Activated CD4-positive, alpha-beta T cell treated with anti-CD3 and anti-CD28 coated beads for 36 hours (primary cell): ENCODE data around the gene LRFN3. TPM values are rescaled to one million over a fixed set of nuclear protein-coding genes. Genes with fewer than 3 reads are reported as not detected.
"Not testable (repeated sequence)": the region's sequence is repeated elsewhere in the genome, so short reads cannot be mapped to it uniquely, and the experiment has no call there.

Experiments used
- ATAC-seq: fragments of 200-7000 bp; cut with Tn5 transposase; one replicate; pipeline ENCODE4 v1.10.0; 2021; ENCODE audit warnings: mild to moderate bottlenecking, moderate library complexity
- CTCF ChIA-PET: fragments of 350-600 bp; sonication (Branson Sonifier 250); formaldehyde crosslinking; loops from one replicate; lab custom pipeline; 2021; ENCODE audit warnings: antibody characterized with exemption; lab: Charles Lee
- POLR2A ChIA-PET: fragments of 350-600 bp; sonication (Branson Sonifier 250); formaldehyde crosslinking; loops from one replicate; lab custom pipeline; 2021; ENCODE audit warnings: antibody characterized with exemption, inconsistent platforms; lab: Charles Lee
- DNase-seq: peaks from one replicate; pipeline ENCODE4 v3.0.0-alpha.2; 2020
- H3K27ac Mint-ChIP-seq: one replicate; pipeline ENCODE4 v1.8.0; 2021; ENCODE audit warnings: mixed read lengths
- H3K27me3 Mint-ChIP-seq: one replicate; pipeline ENCODE4 v1.8.0; 2021; ENCODE audit warnings: mixed read lengths
- H3K36me3 Mint-ChIP-seq: one replicate; pipeline ENCODE4 v1.8.0; 2021; ENCODE audit warnings: low read depth, mixed read lengths
- H3K4me1 Mint-ChIP-seq: one replicate; pipeline ENCODE4 v1.8.0; 2021; ENCODE audit warnings: mixed read lengths
- H3K4me3 Mint-ChIP-seq: one replicate; pipeline ENCODE4 v1.8.0; 2021; ENCODE audit warnings: mild to moderate bottlenecking, moderate library complexity, mixed read lengths
- H3K9me3 Mint-ChIP-seq: one replicate; pipeline ENCODE4 v1.8.0; 2021; ENCODE audit warnings: low read depth, mixed read lengths
- intact Hi-C, 2 experiments: fragments of 100-400 bp; cut with DNase I in 1 of 2; cut with micrococcal nuclease in 1 of 2; formaldehyde crosslinking; loops; one replicate each; pipeline versions ENCODE4 v1.14.2 to v1.15.1; 2022 to 2024; cut with DNase I, micrococcal nuclease
- total RNA-seq, 2 experiments: library from RNA; stranded (reverse); gene quantifications; one replicate each; pipeline ENCODE4 v1.2.3, GENCODE V29; 2021

Gene LRFN3
- total RNA-seq, 2 experiments from 2014 or later: 7.8 to 8.3 TPM

DNA sequence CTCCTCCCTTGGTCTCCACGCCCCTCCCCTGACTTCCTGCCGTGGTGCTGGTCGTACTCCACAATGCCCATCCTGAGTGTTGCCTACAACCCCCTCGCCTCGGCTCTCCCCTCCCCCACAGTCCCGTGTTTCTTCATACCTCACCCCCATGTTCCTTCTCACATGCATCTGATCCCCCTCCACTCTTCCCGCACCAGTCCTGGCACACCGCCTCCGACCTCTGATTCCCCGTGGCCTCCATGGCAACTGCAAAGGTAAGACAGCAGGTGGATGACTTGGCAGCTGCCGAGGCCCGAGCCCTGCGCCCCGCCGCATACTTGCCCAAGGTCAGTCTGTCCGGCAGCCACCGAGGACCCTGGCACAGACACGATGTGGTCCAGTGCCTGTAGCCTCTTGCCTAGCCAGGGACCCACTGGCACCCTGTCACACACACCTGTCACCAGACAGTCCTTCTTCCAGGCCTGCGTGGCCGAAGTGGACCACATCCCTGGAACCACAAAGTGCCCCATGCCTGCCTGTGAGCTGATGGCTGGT is 42.7 kb downstream of the LRFN3 start:
- H3K4me1 Mint-ChIP-seq: no peaks in the 10 kb centered on the region
- H3K36me3 Mint-ChIP-seq: no peaks in the 10 kb centered on the region
- ChIA-PET CTCF (interaction anchor here (0.6 kb wide), 1 partner anchor 837 kb away, joined by 3 read pairs; no protein-coding TSS in a partner anchor), POLR2A (no interaction called here)
- H3K27me3 Mint-ChIP-seq: peaks cover 28% of the 10 kb centered on the region
- ATAC-seq (no peak), DNase-seq (no peak)
- H3K9me3 Mint-ChIP-seq: no peaks in the 10 kb centered on the region
- intact Hi-C loops: no loop called here
- no peak overlapping the region for H3K4me3 Mint-ChIP-seq
- no peak overlapping the region for H3K27ac Mint-ChIP-seq

DNA sequence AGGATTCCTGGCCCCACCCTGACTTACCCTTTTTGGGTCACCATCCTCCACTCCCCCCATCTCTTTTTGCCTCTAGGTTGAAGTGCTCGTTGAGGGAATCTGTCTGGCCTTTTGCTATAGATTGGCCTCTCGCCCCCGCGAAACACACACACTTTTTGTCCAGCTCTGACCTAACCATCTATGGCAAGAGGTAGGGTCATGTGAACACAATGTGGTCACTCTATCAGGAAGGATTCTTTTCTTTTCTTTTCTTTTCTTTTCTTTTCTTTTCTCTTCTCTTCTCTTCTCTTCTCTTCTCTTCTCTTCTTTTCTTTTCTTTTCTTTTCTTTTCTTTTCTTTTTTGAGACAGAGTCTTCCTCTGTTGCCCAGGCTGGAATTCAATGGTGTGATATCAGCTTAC is 44.8 kb downstream of the LRFN3 start:
- H3K36me3 Mint-ChIP-seq, H3K27ac Mint-ChIP-seq, intact Hi-C loops, H3K4me3 Mint-ChIP-seq, POLR2A ChIA-PET, DNase-seq, ATAC-seq, H3K9me3 Mint-ChIP-seq, H3K4me1 Mint-ChIP-seq: not testable (repeated sequence)
- CTCF ChIA-PET: interaction anchor here (1.0 kb wide), 1 partner anchor 80 kb away, joined by 4 read pairs; no protein-coding TSS in a partner anchor
- H3K27me3 Mint-ChIP-seq: peaks cover 42% of the 10 kb centered on the region

DNA sequence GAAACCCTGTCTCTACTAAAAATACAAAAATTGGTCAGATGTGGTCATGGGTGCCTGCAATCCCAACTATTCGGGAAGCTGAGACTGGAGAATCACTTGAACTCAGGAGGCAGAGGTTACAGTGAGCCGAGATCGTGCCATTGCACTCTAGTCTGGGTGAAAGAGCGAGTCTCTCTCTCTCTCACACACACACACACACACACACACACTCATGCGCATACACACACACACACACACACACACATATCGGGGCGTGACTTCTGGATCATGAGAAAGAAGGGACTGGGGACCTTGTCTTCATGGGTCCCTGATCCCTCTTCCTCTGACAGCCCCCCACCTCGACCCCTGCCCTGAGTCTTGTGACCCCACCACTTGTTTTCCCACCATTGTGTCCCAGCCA is 47.0 kb downstream of the LRFN3 start:
- ChIA-PET POLR2A (interaction anchor here (0.6 kb wide), 1 partner anchor 131 kb away, joined by 4 read pairs; the partner anchor contains the start of gene POLR2I), CTCF (no interaction called here)
- H3K9me3 Mint-ChIP-seq: no peaks in the 10 kb centered on the region
- H3K27me3 Mint-ChIP-seq: peaks cover 48% of the 10 kb centered on the region
- no peak overlapping the region for H3K27ac Mint-ChIP-seq
- no peak overlapping the region for H3K4me3 Mint-ChIP-seq
- intact Hi-C loops: no loop called here
- peaks cover 5% of the 10 kb centered on the region for H3K4me1 Mint-ChIP-seq
- no peaks in the 10 kb centered on the region for H3K36me3 Mint-ChIP-seq
- DNase-seq (no peak), ATAC-seq (no peak)

DNA sequence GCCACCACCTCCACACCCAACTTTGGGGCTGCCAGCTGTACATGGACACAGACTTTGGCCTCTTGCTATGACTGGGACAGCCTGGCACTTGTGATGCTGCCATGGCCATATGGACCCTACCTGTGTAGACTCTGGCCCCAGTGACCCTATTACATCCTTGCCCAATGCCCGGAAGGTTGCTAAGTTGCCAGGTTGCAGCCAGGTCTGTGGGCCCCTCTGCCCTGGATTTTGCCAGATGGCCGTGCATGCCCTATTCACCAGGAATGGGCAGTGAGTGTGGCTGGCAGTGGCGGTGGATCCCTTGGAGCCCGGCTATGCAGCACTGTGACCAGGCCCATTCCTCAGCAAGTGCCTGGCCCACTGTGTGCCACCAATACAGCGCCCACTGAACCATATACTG is 49.9 kb downstream of the LRFN3 start:
- intact Hi-C loops: no loop called here
- H3K4me1 Mint-ChIP-seq: peaks cover 5% of the 10 kb centered on the region
- H3K27ac Mint-ChIP-seq: no peak overlapping the region
- POLR2A ChIA-PET: no interaction called here
- H3K36me3 Mint-ChIP-seq: no peaks in the 10 kb centered on the region
- DNase-seq (no peak), ATAC-seq (no peak)
- CTCF ChIA-PET: no interaction called here
- H3K4me3 Mint-ChIP-seq: no peak overlapping the region
- H3K27me3 Mint-ChIP-seq: peaks cover 35% of the 10 kb centered on the region
- H3K9me3 Mint-ChIP-seq: no peaks in the 10 kb centered on the region

DNA sequence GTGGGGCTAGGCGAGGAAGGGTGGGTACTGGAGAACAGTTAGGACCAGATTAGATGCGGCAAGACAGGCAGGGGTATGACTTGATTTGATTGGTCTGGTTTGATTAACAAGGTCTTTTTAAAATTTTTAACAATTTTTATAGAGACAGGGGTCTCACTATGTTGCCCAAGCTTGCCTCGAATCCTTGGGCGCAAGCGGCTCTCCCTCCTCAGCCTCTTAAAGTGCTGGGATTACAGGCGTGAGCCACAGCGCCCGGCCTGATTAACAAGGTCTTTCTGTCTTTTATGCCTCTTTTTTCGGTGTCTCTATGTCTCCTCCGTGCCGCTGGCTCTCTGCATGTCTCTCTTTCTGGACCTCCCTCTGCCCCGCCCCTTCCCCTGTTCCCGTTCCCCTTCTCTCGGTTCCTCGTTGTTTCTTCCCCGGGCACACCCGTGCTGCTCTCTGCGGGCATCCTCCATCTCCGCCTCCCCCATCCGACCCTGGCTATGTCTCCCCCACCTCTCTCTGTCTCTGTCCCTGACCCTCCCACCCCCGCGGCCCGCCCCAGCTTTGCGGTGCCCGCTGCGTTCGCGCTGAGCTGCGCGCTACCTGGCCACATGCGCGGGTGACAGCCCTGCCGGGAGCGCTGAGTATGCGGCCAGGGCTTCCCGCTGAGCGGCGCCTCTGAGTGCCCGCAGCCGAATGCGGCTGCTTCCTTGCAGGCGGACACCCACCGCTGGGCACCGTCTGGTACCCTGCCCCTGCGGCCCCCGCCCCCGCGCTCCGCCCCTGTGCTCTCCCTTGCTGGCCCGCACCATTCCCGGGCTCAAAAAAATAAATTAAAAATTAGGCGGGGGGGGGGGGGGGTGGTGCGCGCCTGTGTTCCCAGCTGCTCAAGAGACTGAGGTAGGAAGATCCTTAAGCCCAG is 50.7 kb downstream of the LRFN3 start:
- ATAC-seq: peak; percentile 80
- intact Hi-C loops: no loop called here
- Mint-ChIP-seq H3K4me3 (peak overlapping the region; percentile 62), H3K4me1 (peaks cover 5% of the 10 kb centered on the region), H3K27me3 (peaks cover 35% of the 10 kb centered on the region), H3K9me3 (no peaks in the 10 kb centered on the region), H3K36me3 (no peaks in the 10 kb centered on the region), H3K27ac (no peak overlapping the region)
- CTCF ChIA-PET: no interaction called here
- POLR2A ChIA-PET: no interaction called here
- peak; percentile 55 for DNase-seq

DNA sequence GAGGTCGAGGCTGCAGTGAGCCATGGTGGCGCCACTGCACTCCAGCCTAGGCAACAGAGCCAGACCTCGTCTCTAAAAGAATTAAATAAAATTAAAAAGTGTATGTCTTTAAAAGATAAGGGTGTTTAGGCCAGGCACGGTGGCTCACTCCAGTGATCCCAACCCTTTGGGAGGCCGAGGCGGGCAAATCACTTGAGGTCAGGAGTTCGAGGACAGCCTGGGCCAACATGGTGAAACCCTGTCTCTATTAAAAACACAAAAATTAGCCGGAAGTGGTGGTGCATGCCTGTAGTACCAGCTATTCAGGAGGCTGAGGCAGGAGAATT is 51.4 kb downstream of the LRFN3 start:
- ATAC-seq (no peak), DNase-seq (no peak)
- H3K9me3 Mint-ChIP-seq: no peaks in the 10 kb centered on the region
- H3K27ac Mint-ChIP-seq: no peak overlapping the region
- H3K36me3 Mint-ChIP-seq: no peaks in the 10 kb centered on the region
- ChIA-PET POLR2A (no interaction called here), CTCF (no interaction called here)
- no peak overlapping the region for H3K4me3 Mint-ChIP-seq
- H3K4me1 Mint-ChIP-seq: peaks cover 5% of the 10 kb centered on the region
- intact Hi-C loops: no loop called here
- peaks cover 35% of the 10 kb centered on the region for H3K27me3 Mint-ChIP-seq

DNA sequence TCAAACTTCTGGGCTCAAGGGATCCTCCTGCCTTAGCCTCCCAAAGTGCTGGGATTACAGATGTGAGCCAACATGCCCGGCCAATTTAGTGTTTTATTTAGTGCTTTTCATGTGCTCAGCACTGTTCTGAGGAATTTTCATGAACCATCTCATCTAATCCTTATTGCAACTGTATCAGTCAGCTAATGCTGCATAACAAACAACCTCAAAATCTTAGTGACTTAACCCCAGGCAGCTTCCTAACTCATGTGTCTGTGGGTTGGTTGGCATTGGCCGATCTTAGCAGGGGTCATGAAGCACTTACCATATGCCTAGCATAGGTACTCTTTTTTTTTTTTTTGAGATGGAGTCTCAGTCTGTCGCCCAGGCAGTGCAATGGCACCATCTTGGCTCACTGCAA is 52.6 kb downstream of the LRFN3 start:
- POLR2A ChIA-PET: no interaction called here

DNA sequence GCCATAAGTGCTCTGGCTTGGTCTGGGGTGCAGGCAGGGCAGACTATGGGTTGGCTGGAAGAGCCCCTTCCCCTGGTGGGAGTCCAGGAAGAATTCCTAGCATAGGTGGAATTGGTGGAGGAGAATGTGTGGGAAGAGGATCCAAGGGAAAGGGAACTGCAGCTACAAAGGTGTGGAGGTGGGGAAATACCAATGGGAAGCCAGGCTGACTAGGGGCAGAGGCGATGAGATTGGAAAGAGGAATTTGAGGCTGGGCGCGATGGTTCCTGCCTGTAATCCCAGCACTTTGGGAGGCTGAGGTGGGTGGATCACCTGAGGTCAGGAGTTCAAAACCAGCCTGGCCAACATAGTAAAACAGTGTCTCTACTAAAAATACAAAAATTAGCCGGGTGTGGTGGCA is 54.0 kb downstream of the LRFN3 start:
- ATAC-seq (no peak), DNase-seq (no peak)
- H3K36me3 Mint-ChIP-seq: no peaks in the 10 kb centered on the region
- peaks cover 10% of the 10 kb centered on the region for H3K4me1 Mint-ChIP-seq
- no peak overlapping the region for H3K27ac Mint-ChIP-seq
- no peak overlapping the region for H3K4me3 Mint-ChIP-seq
- ChIA-PET CTCF (no interaction called here), POLR2A (no interaction called here)
- intact Hi-C loops: no loop called here
- no peaks in the 10 kb centered on the region for H3K9me3 Mint-ChIP-seq
- H3K27me3 Mint-ChIP-seq: peaks cover 18% of the 10 kb centered on the region

More for the DNA sequence above, 52.6 kb downstream of the LRFN3 start:
- Mint-ChIP-seq H3K4me1 (peaks cover 5% of the 10 kb centered on the region), H3K4me3 (no peak overlapping the region), H3K27me3 (peaks cover 28% of the 10 kb centered on the region), H3K27ac (no peak overlapping the region), H3K9me3 (no peaks in the 10 kb centered on the region), H3K36me3 (no peaks in the 10 kb centered on the region)
- DNase-seq: no peak
- intact Hi-C loops: no loop called here
- CTCF ChIA-PET: no interaction called here
- no peak for ATAC-seq

DNA sequence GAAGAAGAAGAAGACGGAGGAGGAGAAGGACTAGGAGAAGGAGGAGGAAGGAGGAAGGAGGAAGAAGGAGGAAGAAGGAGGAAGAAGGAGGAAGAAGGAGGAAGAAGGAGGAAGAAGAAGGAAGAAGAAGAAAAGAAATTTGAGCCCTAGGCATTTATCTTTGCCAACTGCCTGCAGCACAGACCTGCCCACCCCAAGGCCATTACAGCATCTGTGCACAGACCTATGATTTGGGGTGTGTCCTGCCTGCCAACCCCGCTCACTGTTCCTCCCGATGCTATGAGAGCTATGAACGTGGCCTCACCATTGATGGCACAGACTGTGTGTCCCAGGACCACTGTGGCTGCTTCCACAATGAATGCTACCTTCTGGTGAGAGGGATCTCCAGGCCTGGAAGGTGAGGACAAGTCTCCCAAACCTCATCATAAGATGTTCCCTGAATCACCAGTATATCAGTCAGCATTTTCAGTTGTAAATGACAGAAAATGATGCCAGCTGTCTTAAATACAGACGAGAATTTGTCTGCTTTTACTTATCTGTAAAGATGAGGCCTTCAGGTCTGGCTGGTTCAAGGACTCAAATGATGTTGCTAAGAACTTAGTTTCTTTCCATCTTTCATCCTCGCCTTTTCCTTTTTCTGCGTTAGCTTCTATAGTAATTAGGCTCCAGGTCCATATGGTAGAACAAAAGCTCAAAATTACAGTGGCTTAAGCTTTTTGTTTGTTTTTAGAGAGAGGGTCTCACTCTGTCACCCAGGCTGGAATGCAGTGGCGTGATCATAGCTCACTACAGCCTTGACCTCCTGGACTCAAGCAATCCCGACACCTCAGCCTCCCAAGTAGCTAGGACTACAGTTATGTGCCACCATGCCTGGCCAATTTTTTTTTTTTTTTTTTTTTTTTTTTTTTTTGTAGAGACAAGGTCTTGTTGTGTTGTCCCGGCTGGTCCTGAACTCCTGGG is 54.9 kb downstream of the LRFN3 start:
- ChIA-PET CTCF (interaction anchor here (0.9 kb wide), 1 partner anchor 40 kb away, joined by 3 read pairs; no protein-coding TSS in a partner anchor), POLR2A (interaction anchor here (0.5 to 0.9 kb wide), 2 partner anchors 75 to 184 kb away, joined by 3 to 4 read pairs; no protein-coding TSS in a partner anchor)
- H3K4me3 Mint-ChIP-seq: no peak overlapping the region
- H3K4me1 Mint-ChIP-seq: peaks cover 15% of the 10 kb centered on the region
- peaks cover 4% of the 10 kb centered on the region for H3K36me3 Mint-ChIP-seq
- no peak overlapping the region for H3K27ac Mint-ChIP-seq
- DNase-seq (no peak), ATAC-seq (no peak)
- no peaks in the 10 kb centered on the region for H3K9me3 Mint-ChIP-seq
- H3K27me3 Mint-ChIP-seq: peaks cover 9% of the 10 kb centered on the region
- intact Hi-C loops: no loop called here

DNA sequence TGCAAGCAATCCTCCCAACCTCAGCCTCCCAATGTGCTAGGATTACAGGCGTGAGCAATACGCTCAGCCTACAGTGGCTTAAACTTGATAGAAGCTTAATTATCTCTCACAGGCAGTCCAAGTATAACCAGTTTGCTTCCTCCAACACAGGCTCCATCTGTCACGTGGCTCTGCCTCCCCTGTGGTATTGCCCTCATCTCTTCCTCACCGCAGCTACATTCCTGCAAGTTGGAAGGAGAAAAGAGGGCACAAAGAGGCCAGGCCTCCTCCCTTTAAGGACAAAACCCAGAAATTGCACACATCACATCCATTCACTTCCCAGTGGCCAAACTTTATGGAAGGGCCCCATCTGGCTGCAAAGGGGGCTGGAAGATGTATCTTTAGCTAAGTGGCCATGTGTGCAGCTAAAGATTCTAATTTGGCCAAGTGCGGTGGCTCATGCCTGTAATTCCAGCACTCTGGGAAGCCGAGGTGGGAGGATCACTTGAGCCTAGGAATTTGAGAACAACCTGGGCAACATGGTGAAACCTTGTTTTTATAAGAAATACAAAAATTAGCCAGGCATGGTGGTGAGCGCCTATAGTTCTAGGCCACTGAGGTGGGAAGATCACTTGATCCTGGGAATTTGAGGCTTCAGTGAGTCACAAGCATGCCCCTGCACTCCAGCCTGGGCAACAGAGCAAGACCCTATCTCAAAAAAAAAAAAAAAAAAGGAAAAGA is 55.7 kb downstream of the LRFN3 start:
- Mint-ChIP-seq H3K36me3 (peaks cover 11% of the 10 kb centered on the region), H3K27ac (no peak overlapping the region), H3K4me1 (peaks cover 18% of the 10 kb centered on the region), H3K9me3 (no peaks in the 10 kb centered on the region), H3K27me3 (peaks cover 4% of the 10 kb centered on the region), H3K4me3 (no peak overlapping the region)
- POLR2A ChIA-PET: interaction anchor here (0.9 kb wide), 1 partner anchor 74 kb away, joined by 4 read pairs; no protein-coding TSS in a partner anchor
- intact Hi-C loops: no loop called here
- ATAC-seq (no peak), DNase-seq (no peak)
- CTCF ChIA-PET: interaction anchor here (0.9 kb wide), 1 partner anchor 40 kb away, joined by 3 read pairs; no protein-coding TSS in a partner anchor
